OCI-LY7 (cell line): ENCODE results near the gene B3GNT2.

Experiments
- EZH2phosphoT487 ChIP-seq: fragments of 200-600 bp; sonication (generic); IDR thresholded peaks from 2 replicates; pipeline ENCODE4 v1.6.1; 2018; ENCODE audit warnings: low read depth, borderline replicate concordance, mild to moderate bottlenecking, mixed run types, antibody characterized with exemption, low read length, moderate library complexity, mixed read lengths
- TF ChIP-seq, protein P1 (sequence below): fragments of 200-600 bp; sonication (generic); conservative IDR thresholded peaks from 2 replicates; pipeline ENCODE4 v1.5.1; 2014; ENCODE audit warnings: mild to moderate bottlenecking, antibody characterized with exemption, low read length, moderate library complexity, mixed read lengths

DNA sequence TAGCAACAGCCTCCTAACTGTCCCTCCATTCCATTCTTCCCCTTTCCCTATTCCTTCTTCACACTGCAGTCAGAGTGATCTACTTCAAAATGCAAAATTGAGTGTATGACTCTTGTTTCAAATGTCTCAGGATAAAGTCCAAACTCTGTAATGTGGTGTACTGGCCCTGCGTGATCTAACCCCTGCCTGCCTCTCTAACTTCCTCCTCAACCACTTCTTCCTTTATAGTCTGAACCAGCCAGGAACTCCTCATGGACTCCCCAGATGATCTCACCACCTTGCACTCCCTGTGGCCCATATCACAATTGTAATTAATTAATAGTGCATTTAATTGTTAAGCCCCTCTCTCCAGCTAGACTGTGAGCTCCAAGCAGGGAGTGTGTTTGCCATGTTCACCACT is 3.1 kb upstream of the B3GNT2 start:
- TF ChIP-seq, protein P1, sequence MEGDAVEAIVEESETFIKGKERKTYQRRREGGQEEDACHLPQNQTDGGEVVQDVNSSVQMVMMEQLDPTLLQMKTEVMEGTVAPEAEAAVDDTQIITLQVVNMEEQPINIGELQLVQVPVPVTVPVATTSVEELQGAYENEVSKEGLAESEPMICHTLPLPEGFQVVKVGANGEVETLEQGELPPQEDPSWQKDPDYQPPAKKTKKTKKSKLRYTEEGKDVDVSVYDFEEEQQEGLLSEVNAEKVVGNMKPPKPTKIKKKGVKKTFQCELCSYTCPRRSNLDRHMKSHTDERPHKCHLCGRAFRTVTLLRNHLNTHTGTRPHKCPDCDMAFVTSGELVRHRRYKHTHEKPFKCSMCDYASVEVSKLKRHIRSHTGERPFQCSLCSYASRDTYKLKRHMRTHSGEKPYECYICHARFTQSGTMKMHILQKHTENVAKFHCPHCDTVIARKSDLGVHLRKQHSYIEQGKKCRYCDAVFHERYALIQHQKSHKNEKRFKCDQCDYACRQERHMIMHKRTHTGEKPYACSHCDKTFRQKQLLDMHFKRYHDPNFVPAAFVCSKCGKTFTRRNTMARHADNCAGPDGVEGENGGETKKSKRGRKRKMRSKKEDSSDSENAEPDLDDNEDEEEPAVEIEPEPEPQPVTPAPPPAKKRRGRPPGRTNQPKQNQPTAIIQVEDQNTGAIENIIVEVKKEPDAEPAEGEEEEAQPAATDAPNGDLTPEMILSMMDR, result no peak
- TF ChIP-seq EZH2phosphoT487, result no peak
